HG03521 (cell line): ENCODE results near the gene ZMYND19.
"Not testable (repeated sequence)": the region's sequence is repeated elsewhere in the genome, so short reads cannot be mapped to it uniquely, and the experiment has no call there.

ENCODE experiments used
- ATAC-seq: cut with Tn5 transposase; IDR thresholded peaks from one replicate; pipeline ENCODE4 v1.9.1; 2021; ENCODE audit warnings: mild to moderate bottlenecking, moderate library complexity; ENCODE audit not compliant: unreplicated experiment

The ZMYND19 gene

DNA sequence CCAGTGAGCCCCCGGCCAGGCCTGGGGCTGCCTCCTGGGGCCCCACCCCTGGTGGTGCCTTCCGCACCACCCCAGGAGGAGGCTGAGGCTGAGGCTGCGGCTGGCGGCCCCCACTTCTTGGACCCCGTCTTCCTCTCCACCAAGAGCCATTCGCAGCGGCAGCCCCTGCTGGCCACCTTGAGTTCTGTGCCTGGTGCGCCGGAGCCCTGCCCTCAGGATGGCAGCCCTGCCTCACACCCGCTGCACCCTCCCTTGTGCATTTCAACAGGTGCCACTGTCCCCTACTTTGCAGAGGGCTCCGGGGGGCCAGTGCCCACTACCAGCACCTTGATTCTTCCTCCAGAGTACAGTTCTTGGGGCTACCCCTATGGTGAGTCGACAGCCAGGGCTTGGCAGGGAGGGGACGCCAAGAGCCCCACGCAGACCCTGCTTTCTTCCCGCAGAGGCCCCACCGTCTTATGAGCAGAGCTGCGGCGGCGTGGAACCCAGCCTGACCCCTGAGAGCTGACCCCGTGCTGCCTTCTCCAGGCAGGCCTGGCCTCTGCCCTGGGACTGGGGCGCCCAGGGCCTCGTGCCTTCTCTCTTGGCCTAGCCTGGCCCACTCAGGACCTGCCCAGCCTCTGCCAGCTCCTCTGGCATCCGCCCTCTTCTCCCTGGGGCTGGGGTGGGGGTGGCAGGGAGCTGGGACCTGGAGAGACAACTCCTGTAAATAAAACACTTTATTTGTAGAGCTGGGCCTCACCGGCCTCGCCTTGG lies 24.5 kb upstream of the ZMYND19 start:
- ATAC-seq = no peak

DNA sequence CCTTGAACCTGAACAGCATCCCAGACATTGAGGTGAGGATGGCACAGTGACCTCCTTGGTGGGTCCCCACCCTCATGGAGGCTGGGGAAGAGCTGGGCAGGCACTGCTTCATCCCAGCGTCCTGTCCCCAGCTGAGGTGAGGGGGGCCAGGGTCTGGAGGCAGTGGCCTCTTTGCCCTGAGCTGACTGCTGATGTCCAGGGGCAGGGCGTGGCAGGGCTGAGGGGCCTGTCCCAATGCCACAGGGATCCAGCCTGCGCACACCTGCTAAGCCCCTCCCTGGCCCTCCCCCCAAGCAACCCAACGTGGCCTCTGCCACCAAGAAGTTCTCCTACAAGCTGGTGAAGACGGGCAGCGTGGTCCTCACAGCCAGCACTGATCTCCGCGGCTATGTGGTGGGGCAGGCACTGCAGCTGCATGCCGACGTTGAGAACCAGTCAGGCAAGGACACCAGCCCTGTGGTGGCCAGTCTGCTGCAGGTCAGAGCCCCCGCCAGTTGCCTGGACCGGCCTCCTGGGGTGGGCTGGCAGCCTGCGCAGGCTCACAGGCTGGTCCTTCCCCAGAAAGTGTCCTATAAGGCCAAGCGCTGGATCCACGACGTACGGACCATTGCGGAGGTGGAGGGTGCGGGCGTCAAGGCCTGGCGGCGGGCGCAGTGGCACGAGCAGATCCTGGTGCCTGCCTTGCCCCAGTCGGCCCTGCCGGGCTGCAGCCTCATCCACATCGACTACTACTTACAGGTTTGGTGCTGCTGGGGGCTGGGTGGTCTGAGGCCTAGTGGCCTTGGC lies 23.6 kb upstream of the ZMYND19 start:
- no peak for ATAC-seq

DNA sequence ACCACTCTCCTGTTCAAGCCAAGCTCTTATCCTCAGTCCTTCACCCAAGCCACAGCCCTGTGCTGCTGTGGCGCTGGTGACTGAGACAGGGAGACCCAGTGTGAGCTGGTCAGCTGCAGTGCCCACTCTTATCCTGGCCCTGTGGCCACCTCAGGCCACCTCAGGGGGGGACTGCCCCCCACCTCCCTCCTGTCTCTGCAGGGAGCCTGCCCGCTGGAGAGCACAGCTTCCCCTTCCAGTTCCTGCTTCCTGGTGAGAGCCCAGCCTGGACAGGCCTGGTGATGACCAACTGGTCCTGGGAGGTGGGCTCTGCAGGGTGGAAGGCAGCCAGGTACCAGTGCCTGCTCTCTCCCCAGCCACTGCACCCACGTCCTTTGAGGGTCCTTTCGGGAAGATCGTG lies 22.9 kb upstream of the ZMYND19 start:
- no peak for ATAC-seq

DNA sequence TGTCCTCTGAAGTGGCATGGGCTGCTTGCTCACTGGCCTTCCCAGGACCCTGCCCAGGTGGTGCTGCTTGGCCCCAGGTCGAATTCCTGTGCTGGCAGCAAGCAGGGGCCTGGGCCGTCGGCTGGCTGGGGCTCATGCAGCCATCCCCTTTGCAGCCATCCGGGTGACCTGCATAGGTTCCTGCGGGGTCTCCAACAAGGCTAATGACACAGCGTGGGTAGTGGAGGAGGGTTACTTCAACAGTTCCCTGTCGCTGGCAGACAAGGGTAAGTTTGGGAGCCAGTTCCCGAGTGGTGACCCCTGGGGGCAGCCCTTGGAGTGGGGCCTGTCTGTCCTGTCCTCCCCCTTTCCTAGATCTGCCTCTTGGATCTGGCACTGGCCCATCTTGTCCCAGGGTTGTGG lies 22.4 kb upstream of the ZMYND19 start:
- no peak for ATAC-seq

DNA sequence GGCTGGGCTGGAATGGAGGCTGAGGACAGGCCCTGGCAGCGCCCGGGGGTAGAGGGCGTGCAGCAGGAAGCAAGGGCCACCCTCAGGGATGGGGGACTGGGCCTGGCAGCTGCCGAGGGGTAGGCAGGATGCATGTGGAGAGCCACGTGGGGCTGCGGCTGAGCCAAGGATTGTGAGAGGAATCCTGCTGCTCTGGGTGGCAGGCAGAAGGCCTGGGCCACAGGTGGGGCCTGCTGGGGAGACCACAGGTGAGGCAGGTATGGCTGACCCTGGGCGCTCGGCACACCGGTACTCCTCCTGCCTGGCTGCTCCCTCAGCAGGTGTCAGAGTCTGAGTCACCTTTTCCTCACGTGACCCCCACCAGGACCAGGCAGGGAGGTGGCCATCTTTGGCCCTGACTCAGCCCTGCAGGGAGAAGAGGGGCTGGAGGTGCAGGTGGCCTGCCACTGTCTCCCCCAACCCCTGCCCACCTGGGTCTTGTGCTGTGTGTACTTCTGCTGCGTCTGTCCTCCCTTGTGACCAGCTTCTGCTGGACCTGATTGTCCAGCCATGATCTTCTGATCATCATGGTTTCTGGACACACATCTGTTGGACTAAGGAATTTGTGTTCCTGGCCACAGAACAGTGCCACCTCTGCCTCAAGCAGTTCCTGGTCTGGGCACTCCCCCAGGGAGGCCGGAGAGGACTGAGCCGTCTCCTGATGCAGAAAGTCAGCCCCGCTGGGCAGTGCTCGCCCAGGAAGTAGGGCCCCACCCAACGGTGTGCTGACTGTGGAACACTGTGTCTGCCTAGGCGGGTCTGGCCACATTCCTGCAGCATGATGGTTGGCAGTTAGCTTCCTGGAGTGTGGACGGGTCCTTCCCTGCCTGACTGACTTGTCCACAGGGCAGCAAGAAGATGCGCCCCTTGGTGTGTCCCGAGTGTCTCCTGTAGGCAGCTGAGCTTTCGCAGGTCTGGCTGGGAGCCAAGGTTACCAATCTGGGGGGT lies 21.6 kb upstream of the ZMYND19 start:
- ATAC-seq = no peak

DNA sequence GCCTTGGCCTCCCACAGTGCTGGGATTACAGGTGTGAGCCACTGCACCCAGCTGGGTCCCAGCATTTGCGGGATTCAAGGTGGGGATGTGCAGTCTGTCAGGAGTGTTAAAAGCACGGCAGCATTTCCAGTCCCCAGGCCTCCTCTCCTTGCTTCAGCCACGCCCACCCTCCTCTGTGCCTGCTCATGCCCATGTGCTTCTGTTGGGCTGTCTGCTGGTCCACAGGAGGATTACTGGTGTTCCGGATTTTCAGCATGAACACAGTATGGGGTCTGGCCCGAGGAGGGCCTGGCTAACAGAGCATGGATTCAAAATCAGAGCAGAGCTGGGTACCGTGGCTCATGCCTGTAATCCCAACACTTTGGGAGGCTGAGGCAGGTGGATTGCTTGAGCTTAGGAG lies 20.6 kb upstream of the ZMYND19 start:
- ATAC-seq = no peak

DNA sequence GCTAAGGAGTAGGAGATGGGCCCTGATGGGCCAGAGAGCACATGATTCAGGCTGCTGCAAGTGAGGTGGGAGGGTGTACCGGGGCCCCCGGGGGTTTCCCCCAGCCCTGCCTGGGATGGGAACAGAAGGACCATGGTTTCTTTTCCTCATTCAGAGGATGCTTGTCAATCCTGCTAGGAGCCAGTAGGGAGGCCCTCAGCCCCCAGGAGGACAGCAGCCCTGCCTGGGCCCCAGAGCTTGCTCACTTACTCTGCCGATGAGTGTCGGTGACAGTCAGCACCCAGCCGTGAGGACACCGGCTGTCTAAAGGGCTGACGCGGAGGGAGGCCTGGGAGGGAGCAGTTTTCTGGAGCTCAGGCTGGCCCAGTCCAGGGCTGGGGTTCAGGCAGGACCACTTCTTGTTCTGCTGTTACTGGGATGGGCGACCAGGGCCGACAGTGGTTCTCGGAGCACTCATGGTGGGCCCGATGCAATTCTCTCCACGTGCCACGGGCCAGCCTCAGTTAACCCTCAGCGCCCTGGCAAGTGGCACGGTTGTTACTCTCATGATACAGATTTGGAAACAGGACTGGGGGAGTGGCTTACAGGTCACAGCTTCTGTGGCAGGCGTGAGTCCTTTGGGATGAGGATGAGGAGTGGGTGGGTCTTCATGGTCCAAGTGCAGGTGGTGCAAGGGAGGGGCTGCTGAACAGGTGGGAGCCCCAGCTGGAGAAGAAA lies 17.0 kb upstream of the ZMYND19 start:
- no peak for ATAC-seq

DNA sequence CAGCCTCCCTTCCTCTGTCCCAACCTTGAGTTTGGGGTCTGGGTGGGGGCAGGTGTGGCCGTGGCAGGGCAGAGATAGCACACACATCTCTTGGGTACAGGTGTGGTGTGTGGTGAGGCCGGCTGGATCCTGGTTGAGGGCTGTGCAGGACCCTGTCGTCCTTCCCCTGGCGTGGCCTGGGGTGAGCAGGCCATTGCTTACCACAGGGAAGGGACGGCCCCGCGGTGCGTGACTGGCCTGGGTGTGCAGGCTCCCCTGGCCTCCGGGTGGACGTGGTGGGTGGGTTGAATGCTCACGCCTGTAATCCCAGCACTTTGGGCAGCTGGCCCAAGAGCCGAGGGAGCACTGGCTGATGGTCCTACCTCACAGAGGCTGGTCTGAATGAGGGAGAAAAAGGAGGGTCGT lies 16.4 kb upstream of the ZMYND19 start:
- ATAC-seq = no peak

DNA sequence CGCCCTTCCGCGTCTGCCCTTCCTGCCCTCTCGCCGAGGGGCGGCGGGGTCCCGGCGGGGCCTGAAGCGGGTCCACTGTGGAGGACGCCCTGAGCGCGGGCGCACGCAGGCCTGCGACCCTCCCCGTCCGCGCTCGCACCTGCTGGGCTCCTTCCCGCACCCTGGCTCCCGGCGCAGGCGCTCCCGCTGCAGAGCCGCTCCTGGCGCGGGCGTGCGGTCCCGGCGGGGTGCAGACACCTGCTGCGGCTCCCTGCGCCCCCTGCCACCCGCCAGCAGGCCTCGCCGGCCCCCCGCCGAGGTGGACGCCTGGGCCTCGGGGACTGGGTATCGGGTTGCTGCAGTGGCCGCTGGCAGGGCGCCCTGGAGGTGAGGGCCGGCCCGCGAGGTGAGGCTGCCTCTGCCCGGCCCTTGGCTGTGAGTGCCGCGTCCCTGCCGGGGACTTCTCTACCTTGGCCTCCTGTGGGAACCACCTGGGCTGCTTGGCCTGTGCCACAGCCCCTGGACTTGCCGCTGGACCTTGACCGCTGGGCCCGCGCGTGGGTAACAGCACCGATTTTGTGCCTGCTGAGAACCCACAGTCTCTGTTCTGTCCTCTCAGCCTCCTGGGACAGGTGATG lies 15.8 kb upstream of the ZMYND19 start:
- no peak for ATAC-seq

DNA sequence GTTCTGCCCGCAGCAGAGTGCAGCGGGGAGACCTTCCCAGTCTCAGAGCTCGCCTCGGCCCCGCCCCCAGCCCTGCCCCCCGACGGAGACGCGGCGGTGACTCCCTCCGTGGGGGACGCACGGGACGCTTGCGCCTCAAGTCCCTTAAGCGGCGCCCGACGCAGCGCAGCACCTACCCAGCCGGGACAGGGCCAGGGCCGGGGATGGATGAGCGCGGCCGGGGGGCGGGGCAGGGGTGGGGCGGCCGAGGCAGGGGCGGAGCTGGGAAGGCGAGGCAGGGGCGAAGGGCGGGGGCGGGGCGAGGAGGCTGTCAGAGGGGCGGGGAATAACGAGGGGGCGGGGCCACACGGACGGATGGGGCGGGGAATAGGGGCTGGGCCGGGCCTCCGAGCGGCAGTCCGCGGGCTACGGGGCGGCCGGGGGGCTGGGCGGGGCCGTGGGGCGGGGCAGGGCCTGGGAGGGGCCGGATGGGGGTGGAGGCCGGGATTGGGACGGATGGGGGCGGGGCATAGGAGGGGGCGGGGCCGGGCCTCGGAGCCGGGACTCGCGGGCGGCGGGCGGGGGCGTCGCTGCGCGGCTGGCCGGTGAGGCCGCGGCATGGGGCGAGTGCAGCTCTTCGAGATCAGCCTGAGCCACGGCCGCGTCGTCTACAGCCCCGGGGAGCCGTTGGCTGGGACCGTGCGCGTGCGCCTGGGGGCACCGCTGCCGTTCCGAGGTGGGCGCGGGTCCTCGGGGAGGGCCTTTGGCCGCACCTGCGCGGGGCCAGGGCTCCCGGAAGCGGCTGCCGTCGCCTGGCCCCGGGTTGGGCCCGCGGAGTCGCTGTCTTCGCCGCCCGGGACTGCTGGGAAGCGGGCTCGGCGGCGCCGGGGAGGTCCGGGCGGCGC lies 15.1 kb upstream of the ZMYND19 start, which contains the start of gene ARRDC1:
Gene ARRDC1, plus strand, starts transcription at position 566 of the 884 bp plus-strand sequence. Its CDS starts 32 bp downstream, at position 598.
- ATAC-seq = peak; percentile 78

DNA sequence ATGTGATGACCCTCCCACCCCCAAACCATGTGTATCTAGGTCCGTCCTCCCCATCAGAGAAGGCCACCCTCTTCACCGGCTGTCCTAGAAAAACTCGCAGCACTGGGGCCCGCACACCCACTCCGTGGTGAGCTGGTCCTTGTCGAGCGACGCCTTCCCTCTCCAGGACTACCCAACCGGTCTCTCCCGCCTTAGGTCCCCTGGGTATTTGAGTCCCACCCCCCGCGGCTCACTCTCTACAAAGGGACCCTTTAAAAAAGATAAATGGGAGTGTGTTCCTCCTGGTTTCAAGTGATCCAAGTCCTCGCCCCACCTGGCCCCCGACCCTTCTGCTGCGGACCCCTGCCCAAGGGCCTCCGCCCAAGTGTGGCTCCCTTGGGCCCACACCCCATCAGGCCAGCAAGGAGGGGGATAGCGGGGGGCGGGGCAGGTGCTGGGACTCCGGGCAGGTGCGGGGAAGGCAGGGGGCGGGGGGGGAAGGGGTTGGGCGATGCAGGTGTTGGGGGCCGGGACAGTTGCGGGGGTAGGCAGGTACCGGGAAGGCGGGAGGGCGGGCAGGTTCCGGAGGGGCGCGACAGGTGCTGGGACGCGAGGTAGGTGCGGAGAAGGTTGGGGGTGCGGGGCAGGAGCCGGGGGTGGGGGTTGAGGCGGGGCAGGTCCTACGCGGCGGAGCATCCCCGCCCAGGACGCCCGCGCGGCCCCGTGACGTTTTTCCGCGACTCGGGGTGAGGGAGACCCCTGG lies 14.2 kb upstream of the ZMYND19 start:
- no peak for ATAC-seq

DNA sequence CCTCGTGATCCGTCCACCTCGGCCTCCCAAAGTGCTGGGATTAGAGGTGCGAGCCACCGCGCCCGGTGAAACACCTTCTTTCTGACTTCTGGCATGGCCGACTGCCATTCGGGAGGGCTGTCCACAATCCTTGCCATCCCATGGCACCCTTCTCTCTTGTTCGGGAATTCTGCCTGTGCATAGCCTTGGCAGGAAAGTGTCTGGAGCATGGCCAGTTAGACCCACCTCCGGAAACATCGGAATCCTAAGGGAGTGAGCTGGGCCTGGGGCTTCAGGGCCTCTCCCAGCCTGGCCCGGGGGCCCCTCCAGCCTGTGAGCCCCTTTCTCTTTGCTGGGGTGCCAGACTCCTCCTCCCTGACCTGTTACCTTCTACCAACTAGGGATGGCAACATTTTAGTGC lies 13.6 kb upstream of the ZMYND19 start:
- ATAC-seq = no peak

DNA sequence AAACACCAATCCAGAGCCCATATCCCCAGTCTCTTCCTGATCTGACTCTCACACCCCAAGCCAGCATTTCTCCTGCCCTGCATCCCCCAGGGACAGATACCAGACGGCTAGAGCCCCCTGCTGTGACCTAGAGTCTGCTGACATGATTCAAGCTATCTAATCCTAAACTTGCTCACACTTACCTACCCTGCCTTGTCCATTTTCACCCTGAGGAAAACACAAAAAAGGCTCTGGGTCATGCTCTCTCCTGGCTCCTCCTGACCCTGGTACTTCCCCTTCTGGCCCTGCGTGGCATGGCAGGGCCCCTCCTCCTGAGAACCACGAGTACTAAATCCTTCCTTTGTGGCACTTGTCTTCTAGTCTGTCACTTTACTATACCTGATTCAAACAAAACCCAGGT lies 12.3 kb upstream of the ZMYND19 start:
- no peak for ATAC-seq

DNA sequence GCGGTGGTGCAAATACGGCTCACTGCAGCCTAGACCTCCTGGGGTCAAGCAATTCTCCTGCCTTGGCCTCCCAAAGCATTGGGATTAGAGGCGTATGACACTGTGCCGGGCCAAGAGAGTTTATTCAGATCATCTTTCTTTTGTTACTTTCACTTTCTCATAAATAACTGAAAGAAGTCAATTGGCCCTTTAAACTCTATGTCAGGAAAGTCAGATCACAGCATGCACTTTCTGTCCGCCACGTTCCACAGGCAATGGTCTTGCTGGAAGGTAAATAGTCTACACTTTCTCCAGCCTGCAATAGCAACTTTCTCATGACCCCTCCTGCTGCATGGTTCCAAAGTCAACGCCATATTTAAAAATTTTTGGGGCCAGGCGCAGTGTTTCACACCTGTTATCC lies 8.6 kb upstream of the ZMYND19 start:
- ATAC-seq = no peak

DNA sequence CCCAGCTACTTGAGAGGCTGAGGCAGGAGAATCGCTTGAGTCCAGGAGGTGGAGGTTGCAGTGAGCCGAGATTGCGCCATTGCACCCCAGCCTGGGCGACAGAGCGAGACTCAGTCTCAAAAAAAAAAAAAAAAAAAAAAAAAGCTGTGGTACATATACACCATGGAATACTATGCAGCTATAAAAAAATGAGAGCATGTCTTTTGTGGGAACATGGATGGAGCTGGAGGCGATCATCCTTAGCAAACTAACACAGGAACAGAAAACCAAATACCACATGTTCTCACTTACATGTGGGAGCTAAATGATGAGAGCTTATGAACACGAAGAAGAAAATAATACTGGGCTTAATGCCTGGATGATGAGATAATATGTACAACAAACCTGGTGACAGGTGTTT lies 6.3 kb upstream of the ZMYND19 start:
- not testable (repeated sequence) for ATAC-seq

DNA sequence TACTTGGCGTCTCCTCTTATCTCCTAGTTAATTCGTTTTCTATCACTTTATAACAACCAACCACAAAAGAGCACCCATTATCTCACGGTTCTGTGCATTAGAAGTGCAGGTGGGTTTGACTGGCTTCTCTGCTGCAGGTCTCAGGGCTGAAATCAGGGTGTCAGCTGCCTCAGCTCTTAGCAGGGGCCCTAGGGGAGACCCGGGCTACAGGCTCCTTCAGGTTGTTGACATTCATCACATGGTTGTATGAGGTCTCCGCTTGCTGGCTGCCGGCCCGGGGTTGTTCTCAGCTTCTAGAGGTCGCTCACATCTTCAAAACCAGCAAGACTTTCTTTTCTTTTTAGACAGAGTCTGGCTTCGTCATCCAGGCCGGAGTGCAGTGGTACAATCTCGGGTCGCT lies 2.9 kb upstream of the ZMYND19 start:
- ATAC-seq = no peak

DNA sequence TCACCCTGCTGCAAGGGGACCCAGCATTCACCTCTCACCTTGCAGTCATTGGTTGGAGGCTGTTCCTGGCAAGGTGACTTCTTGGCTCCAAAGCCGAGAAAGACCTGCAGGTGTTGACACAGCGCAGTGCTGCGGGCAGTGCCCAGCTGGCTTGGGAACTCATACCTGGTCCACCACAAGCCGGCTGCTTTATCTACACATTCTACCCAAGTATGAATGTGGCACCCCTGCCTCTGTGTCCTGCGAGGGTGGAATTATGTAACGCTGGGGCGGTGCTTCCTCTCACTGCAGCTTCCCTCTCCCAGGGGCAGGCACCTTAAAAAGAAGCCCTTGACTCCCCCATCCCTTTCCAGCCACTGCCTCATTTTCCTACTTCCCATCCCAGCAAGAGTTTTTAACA lies 2.5 kb upstream of the ZMYND19 start:
- no peak for ATAC-seq

DNA sequence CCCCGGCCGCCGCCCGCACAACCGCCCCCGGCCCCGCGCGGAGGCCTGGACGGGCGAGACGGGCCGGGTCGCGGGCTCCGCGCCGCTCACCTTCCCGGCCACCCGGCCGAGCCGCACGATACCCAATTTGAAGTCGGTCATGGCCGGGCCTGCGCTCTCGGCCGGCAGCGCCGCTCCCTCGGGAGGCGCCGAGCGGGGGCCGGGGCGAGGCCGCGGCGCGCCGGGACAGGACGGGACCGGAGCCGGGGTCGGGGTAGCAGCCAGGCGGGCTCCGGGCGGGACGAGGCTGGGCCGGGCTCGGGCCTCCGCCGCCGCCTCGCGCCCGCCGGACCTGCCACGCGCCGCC lies 216 bp downstream of the ZMYND19 start:
- ATAC-seq = no peak
